Epithelial cell of prostate (primary cell): ENCODE data around the gene TLNRD1.
A peak's percentile ranks its signal among the peaks of the same experiment; 100 is the strongest.

Source experiments
- DNase-seq: peaks from one replicate; pipeline ENCODE4 v3.0.0-alpha.2; 2011; ENCODE audit warnings: low read depth, low spot score
- H3K27ac ChIP-seq: fragments of 450-650 bp; 2 replicates; pipeline ENCODE4 v1.5.1; 2017; ENCODE audit warnings: mild to moderate bottlenecking

Gene TLNRD1

GRCh38 chr15:81024265-81024872, 23.6 kb downstream of the TLNRD1 start:
- no peak for DNase-seq
- H3K27ac ChIP-seq = no peak overlapping the region

- no peak for DNase-seq
- no peak overlapping the region for H3K27ac ChIP-seq
Observed at GRCh38 chr15:81024936-81025335, 24.2 kb downstream of the TLNRD1 start.

GRCh38 chr15:81025721-81026370, 25.1 kb downstream of the TLNRD1 start:
- no peak for DNase-seq
- no peak overlapping the region for H3K27ac ChIP-seq

DNA sequence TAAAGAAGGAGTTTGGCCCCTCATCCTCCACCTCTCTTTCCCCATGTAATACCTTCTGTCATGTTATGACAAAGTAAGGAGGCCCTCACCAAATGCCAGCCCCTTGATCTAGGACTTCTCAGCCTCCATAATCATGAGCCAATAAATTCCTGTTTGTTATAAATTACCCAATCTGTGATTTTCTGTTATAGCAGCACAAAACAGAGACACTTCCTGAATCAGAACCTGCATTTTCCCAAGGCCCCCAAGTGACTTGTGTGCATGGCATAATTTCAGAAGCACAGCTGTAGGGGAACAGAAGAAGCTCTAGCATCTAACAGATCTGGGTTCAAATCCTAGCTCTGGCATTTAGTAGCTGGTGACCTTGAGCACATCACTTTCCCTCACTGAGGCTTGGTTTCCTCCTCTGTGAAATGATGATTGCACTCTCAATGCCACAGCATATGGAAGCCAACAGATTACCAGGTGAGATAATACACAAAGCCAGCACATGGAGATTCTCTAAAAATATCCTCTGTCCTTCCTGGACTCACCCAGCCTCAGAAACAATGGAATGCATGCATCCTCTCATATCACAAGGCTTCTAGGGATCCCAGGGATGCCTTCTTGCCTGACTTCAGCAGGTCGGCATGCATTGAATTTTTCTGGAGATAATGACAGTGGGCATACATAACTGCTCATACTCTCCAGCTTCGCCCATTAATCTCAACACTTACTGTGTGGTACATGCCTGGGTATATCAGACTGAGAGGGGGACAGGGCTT, 26.3 kb downstream of the TLNRD1 start:
- no peak for DNase-seq
- H3K27ac ChIP-seq = no peak overlapping the region

DNA sequence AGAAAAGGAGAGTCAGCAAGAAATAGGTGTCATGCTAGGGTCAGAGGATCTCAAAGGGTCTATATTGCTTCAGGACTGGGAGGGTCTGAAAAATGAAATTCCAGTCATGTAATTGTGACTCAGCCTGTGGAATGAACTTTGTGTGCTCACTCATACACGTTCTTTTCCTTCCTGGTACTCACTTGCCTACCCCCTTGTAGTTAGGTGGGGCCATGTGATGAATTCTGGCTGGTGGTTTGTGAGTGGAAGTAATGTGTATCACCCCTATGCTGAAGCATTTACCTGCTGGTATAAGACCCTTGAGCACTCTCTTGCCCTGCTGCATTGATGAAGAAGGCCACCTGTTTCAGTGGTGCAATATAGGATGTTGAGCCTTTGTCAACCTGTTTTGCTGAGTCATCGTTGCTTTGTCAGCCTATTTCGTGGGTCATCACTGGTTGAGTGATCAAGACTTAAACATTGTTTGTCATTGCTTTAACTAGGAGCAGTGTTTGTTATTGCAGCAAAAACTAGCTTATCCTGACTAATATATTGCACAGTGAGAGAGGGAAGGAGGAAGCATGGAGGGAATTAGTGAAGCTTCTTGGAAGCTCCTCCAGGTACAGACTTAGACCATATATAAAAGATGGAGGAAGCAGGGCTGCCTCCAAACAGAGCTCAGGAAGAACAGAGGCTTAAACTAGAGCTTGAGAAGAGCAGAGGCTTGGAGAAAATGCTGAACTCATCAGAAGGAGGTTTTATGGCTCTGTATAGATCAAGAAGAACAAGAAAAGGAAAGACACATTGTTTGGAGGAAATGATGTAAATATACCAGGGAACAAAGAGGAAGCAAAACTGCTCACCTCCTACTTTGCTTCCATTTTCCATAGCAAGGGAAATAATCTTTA, 28.9 kb downstream of the TLNRD1 start:
- H3K27ac ChIP-seq = peak overlapping the region; percentile 26
- no peak for DNase-seq

GRCh38 chr15:81030301-81030750, 29.6 kb downstream of the TLNRD1 start:
- H3K27ac ChIP-seq = peak overlapping the region; percentile 26
- no peak for DNase-seq

DNA sequence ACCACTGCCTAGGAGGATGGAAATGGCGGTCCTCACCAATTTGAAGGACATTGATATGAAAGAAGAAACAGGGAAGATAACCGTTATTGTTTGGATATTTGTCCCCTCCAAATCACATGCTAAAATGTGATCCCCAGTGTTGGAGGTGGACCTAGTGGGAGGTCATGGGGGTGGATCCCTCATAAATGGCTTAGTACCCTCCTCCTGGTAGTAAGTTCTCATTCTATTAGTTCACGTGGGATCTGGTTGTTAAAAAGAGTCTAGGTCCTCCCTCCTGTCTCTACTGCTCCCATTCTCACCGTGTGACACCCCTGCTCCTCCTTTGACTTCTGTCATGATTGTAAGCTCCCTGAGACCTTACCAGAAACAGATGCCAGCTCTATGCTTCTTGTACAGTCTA, 30.5 kb downstream of the TLNRD1 start:
- DNase-seq = no peak
- H3K27ac ChIP-seq = no peak overlapping the region

DNA sequence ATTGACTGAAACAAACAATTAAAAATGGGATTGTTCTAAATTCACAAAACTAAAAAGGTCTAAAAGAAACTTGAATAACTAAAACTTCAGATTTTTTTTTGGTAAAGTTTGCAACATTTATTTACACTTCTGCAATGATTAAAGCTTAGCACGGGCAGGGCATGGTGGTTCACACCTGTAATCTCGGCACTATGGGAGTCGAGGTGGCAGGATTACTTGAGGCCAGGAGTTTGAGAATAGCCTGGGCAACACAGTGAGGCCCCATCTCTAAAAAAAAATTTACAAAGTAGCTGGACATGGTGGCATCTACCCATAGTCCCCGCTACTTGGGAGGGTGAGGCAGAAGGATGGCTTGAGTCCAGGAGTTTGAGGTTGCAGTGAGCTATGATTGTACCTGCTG, 31.6 kb downstream of the TLNRD1 start:
- no peak overlapping the region for H3K27ac ChIP-seq
- DNase-seq = no peak

DNA sequence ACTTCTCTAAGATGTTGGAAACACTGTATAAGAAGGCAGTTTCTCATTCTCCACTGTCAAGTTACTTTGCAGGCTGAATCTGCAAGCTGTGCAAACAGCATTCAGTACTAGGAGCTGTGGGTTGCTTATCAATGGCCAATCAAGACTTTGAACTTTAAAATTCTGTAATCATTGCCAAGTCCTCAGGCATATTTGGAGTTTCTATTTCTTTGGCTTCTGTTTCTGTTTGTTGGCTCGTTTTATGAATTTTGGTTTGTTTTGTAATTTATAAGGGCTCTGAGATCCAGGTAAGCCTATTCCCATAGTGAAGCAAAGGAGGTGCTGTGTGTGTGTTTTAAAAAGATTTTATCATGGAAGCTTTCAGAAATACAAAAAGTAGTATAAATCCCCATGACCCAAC, 32.1 kb downstream of the TLNRD1 start:
- no peak for DNase-seq
- no peak overlapping the region for H3K27ac ChIP-seq

DNA sequence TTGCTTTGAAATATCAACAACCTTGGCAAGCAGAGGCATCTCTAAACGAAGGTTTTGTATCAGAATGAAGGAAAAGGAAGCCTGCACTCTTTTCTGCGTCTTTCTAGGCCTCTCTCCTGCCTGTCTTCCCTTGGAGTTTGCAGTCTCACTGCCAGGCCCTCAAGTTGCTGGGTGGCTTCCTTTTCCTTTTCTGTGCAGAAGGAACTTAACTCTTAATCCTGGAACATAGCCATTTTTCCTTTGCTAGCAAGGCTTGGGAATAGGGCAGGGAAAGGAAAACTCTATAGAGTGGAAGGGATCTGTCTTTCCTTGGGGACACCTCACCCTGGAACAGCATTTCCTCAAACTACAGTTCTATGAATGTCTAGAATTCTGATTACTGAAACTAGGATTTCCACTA, 32.8 kb downstream of the TLNRD1 start:
- H3K27ac ChIP-seq = no peak overlapping the region
- DNase-seq = no peak

GRCh38 chr15:81037952-81038743, 37.4 kb downstream of the TLNRD1 start:
- no peak overlapping the region for H3K27ac ChIP-seq
- no peak for DNase-seq

DNA sequence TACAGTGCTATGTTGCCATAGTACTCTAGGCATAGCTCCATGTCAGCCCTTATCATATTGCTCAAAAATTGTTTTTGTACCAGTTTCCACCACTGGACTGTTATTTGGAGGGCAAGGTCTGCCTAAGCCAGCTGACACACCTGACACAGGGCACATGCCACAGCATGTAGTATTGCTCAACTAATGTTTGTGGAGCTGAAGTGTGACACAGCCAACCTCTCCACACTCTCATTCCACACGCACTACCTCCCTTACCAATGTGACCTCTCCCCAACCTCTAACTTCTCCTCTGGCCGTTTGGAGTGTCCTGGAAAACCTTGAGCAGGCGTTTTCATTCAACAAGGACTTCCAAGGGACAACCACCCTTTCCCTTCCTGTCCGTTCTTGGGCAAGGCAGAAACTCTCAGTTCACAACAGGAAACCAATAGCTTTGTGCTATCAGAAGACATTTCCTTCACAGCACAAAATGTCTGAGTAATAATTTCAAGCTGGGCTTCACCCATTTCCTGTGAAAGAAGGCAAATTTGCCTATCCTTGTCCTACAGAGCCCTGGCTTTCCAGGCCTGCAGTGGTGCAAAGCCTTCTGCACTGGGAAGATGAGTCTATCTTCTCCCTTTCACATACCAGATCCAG, 38.4 kb downstream of the TLNRD1 start:
- DNase-seq = peak; percentile 51
- H3K27ac ChIP-seq = peak overlapping the region; percentile 12

GRCh38 chr15:81040757-81041156, 40.0 kb downstream of the TLNRD1 start:
- no peak for DNase-seq
- H3K27ac ChIP-seq = no peak overlapping the region

DNA sequence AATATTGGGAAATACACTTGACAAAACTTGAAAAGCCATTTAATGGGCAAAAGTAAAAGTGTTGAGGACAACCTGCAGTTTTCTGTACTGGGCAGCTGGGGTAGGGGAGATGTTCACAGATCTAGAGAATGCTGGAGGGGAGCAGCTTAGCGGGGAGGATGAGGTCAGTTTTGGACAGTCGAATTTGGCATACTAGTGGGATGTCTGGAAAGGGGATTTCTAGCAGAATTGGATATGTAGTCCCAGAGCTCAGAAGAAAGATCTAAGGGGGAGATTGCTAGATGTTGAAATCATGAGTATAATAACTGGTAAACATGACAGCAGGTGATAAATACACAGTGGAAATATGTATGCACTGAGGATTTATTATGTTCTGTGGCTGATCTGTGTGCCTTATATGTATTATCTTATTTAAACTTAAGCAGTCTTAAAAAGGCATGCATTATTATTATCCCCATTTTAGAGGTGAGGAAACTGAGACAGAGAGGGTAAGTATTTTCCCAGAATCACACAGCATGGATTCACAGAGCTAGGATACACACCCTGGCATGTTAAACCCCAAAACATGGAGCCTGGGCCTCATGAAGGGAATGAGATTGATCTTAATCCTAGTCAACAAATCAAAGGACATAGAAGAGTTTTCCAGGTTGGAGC, 42.7 kb downstream of the TLNRD1 start:
- no peak for DNase-seq
- H3K27ac ChIP-seq = no peak overlapping the region

GRCh38 chr15:81043935-81044575, 43.3 kb downstream of the TLNRD1 start:
- H3K27ac ChIP-seq = no peak overlapping the region
- DNase-seq = no peak

GRCh38 chr15:81046290-81046689, 45.6 kb downstream of the TLNRD1 start:
- no peak overlapping the region for H3K27ac ChIP-seq
- DNase-seq = no peak

DNA sequence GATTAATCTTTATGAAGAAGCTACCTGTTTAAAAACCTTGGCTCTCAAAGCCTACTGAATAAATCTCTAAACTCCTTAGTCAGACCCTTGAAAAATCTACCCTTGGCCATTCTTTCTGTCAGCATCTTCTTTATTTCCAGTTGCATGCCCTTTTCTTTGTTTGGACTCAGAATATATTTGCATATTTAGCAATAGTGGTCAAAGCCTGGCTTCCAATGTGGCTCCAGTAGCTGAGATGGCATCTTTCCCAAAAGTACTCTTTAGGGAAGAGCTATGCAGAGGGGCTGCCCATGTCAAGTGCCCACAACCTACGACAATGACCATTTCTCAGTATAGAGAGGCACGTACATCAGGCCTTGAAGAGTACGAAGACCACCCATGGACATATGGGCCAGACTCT, 47.2 kb downstream of the TLNRD1 start:
- H3K27ac ChIP-seq = no peak overlapping the region
- DNase-seq = no peak

DNA sequence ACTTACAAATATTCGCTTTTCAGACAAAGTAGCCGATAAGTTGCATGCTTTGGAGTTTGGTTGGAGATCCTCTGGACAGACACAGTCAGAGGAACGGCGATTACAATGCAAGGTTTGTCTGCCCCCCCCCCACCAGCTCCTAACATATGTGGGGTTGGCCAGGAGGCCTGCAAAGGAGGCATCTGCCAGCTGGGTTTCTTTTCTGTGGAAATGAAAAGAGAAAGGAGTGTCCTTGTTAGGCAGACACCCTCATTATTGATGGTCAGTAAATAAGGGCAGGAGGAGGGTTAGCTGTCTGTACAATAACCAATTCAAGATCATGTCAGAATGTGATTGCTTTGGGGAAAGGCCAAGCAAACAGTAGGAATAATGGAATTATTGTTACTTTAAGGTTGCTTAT, 49.1 kb downstream of the TLNRD1 start:
- no peak overlapping the region for H3K27ac ChIP-seq
- no peak for DNase-seq
